Naive thymus-derived CD8-positive, alpha-beta T cell (primary cell): ENCODE results near the gene CILP2. TPM values are rescaled to one million over a fixed set of nuclear protein-coding genes. Genes with fewer than 3 reads are reported as not detected.

Experiments
- ATAC-seq, 2 donors: fragments of 150-1000 bp; cut with Tn5 transposase in 1 of 2; sonication (Bioruptor Pico), chemical (Tn5 transposase) in 1 of 2; 1 replicate in 1 of 2; 2 replicates in 1 of 2; pipeline ENCODE4 v1.10.0; 2021; ENCODE audit warnings: mild to moderate bottlenecking in 2 of 2, moderate library complexity in 2 of 2
- POLR2A ChIA-PET: fragments of 350-600 bp; sonication (Branson Sonifier 250); formaldehyde crosslinking; loops from one replicate; lab custom pipeline; 2021; ENCODE audit warnings: antibody characterized with exemption; lab: Charles Lee
- DNase-seq, 10 donors: peaks; one replicate each; pipeline versions ENCODE4 v3.0.0 to v3.0.0-alpha.2; 2020 to 2022
- H3K27ac Mint-ChIP-seq, 10 donors: one replicate each; pipeline ENCODE4 v1.8.0; 2020 to 2022; ENCODE audit warnings: mild to moderate bottlenecking in 10 of 10, mixed read lengths in 10 of 10, moderate library complexity in 4 of 10, inconsistent platforms in 1 of 10
- H3K27me3 Mint-ChIP-seq, 5 donors: one replicate each; pipeline ENCODE4 v1.8.0; 2021 to 2022; ENCODE audit warnings: mixed read lengths in 5 of 5
- H3K36me3 Mint-ChIP-seq, 3 donors: one replicate each; pipeline ENCODE4 v1.8.0; 2020 to 2022; ENCODE audit warnings: mixed read lengths in 3 of 3, mild to moderate bottlenecking in 2 of 3, inconsistent platforms in 1 of 3
- H3K4me1 Mint-ChIP-seq, 4 donors: one replicate each; pipeline ENCODE4 v1.8.0; 2021 to 2022; ENCODE audit warnings: mixed read lengths in 4 of 4
- H3K4me3 Mint-ChIP-seq, 10 donors: one replicate each; pipeline ENCODE4 v1.8.0; 2020 to 2022; ENCODE audit warnings: mild to moderate bottlenecking in 10 of 10, mixed read lengths in 10 of 10, moderate library complexity in 6 of 10, inconsistent platforms in 1 of 10
- H3K9me3 Mint-ChIP-seq, 9 donors: one replicate each; pipeline ENCODE4 v1.8.0; 2020 to 2022; ENCODE audit warnings: mixed read lengths in 9 of 9, mild to moderate bottlenecking in 3 of 9, inconsistent platforms in 1 of 9, moderate library complexity in 1 of 9
- polyA plus RNA-seq, 3 donors: library from polyadenylated mRNA; unstranded; fragments of 300-500 nt; fragmentation: Illumina TruSeq; gene quantifications; one replicate each; pipeline ENCODE4 v1.2.3, GENCODE V29; 2021
- total RNA-seq, 8 experiments: library from RNA in 2 of 8; stranded (reverse) in 2 of 8; gene quantifications; one replicate each; pipeline ENCODE4 v1.2.3 and lab custom pipeline; 2021 to 2026

Gene CILP2
- total and polyA plus RNA-seq, 5 experiments from 2014 or later = 0.31 to 0.64 (median 0.48) TPM; not detected in 1

GRCh38 chr19:19533841-19534240 lies 4.2 kb upstream of the CILP2 start:
- Mint-ChIP-seq H3K27ac (peak overlapping the region in 4 of 10 donors; percentile 23 to 77 (median 36)), H3K9me3 (no peaks in the 10 kb centered on the region), H3K4me1 (peaks cover 13 to 31% (median 27%) of the 10 kb centered on the region in 4 donors), H3K4me3 (peak overlapping the region in 1 of 10 donors; percentile 14), H3K36me3 (peaks cover 0 to 6% (median 0%) of the 10 kb centered on the region in 3 donors), H3K27me3 (peaks cover 0 to 4% (median 0%) of the 10 kb centered on the region in 5 donors)
- ATAC-seq (no peak), DNase-seq (no peak)
- POLR2A ChIA-PET = interaction anchor here (2.9 to 3.7 kb wide), 2 partner anchors 110 to 135 kb away, joined by 18 to 31 read pairs; partner anchors contain the start of genes GMIP and ZNF101

DNA sequence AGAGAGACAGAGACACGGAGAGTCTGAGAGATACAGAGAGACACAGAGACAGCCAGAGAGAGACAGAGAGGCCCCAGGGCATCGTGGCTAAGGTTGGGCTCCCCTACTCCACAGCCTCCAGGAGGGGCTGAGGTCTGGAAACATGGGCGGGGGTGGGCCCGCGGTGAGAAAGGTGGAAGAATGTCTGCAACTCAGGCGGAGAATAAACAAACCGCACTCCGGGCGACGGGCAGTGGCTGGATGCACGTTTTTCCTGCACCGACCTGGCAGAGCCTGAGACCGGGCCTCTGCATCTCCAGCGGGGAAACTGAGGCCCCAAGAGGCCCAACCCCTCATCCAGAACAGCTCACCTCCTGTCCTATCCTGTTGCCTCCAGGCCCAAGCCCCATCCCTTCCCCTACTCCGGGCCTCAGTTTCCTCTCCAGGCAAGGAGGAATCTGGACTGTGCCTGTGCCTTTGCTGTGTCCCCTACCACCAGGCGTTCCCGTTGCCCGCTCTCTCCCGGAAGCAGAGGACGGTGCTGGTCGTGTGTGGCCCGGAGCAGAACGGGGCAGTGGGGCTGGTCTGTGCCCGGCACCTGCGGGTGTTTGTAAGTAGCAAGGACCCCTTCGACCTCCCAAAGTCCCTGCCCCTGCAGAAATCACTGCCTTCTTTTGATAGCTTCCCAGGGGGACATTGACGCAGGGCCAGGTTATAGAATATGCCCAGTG lies 3.4 kb upstream of the CILP2 start:
- Mint-ChIP-seq H3K4me1 (peaks cover 18 to 38% (median 32%) of the 10 kb centered on the region in 4 donors), H3K36me3 (peaks cover 0 to 3% (median 0%) of the 10 kb centered on the region in 3 donors), H3K27me3 (peaks cover 0 to 6% (median 0%) of the 10 kb centered on the region in 5 donors), H3K4me3 (no peak overlapping the region), H3K9me3 (no peaks in the 10 kb centered on the region), H3K27ac (peak overlapping the region in 1 of 10 donors; percentile 30)
- ATAC-seq (no peak), DNase-seq (no peak)
- POLR2A ChIA-PET = interaction anchor here (1.2 to 1.3 kb wide), 2 partner anchors 127 to 133 kb away, joined by 4 read pairs; no protein-coding TSS in a partner anchor

DNA sequence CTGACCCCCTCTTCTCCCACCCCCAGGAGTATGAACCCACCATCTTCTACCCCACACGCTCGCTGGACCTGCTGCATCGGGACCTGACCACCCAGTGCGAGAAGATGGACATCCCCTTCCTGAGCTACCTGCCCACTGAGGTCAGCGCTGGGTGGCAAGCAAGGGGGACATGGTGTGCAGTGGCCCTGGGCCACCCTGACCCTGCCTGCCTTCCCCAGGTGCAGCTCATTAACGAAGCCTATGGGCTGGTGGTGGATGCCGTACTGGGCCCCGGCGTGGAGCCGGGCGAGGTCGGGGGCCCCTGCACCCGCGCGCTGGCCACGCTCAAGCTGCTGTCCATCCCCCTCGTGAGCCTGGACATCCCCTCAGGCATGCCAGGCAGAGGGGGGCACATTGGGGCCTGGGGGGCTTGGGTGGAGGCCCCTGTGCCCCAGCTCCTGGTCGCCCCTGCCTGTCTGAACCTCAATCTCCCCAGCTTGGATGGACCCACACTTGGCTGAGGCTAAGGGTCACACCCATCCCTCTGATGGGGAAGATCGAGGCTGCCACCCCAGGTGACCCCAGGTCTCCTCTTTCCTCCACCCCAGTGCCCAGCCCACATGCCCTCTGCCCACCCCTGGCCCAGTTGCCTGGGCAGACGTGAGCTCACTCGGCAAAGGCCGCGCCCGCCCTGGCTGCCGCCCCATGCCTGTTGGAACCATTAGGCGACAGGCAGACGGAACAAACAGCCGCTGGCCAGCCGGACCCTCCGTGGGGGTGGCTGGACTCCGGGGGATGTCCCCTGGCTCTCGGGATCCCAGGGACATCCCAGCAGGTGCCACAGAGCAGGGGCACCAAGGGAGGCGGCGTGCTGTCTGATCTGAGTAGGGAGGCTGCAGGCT lies 2.5 kb upstream of the CILP2 start:
- POLR2A ChIA-PET = interaction anchor here (1.2 to 1.3 kb wide), 3 partner anchors 48 to 132 kb away, joined by 3 to 4 read pairs (median 4); no protein-coding TSS in a partner anchor
- H3K27ac Mint-ChIP-seq = peak overlapping the region in 2 of 10 donors; percentile 60 to 81
- ATAC-seq (no peak), DNase-seq (no peak)
- peaks cover 19 to 42% (median 33%) of the 10 kb centered on the region in 4 donors for H3K4me1 Mint-ChIP-seq
- peaks cover 0 to 3% (median 0%) of the 10 kb centered on the region in 3 donors for H3K36me3 Mint-ChIP-seq
- peak overlapping the region in 4 of 10 donors; percentile 31 to 66 (median 48) for H3K4me3 Mint-ChIP-seq
- H3K9me3 Mint-ChIP-seq = no peaks in the 10 kb centered on the region
- peaks cover 0 to 6% (median 0%) of the 10 kb centered on the region in 5 donors for H3K27me3 Mint-ChIP-seq

GRCh38 chr19:19537075-19538048 lies 703 bp upstream of the CILP2 start:
- peak in 2 of 10 donors; percentile 33 to 36 for DNase-seq
- H3K27ac Mint-ChIP-seq = peak overlapping the region in 8 of 10 donors; percentile 31 to 86 (median 64)
- H3K36me3 Mint-ChIP-seq = no peaks in the 10 kb centered on the region
- H3K4me1 Mint-ChIP-seq = peaks cover 25 to 51% (median 38%) of the 10 kb centered on the region in 4 donors
- peak overlapping the region; percentile 40 to 91 (median 76) for H3K4me3 Mint-ChIP-seq
- POLR2A ChIA-PET = interaction anchor here (0.5 to 1.1 kb wide), 5 partner anchors 65 to 279 kb away, joined by 3 to 9 read pairs (median 3); no protein-coding TSS in a partner anchor
- peak; percentile 10 to 29 for ATAC-seq
- peaks cover 0 to 6% (median 0%) of the 10 kb centered on the region in 5 donors for H3K27me3 Mint-ChIP-seq
- no peaks in the 10 kb centered on the region for H3K9me3 Mint-ChIP-seq

GRCh38 chr19:19538785-19539166 lies 711 bp downstream of the CILP2 start:
- peaks cover 0 to 6% (median 0%) of the 10 kb centered on the region in 5 donors for H3K27me3 Mint-ChIP-seq
- peak; percentile 7 to 20 for ATAC-seq
- peak overlapping the region; percentile 32 to 83 (median 71) for H3K4me3 Mint-ChIP-seq
- no peak for DNase-seq
- POLR2A ChIA-PET = interaction anchor here (0.6 to 1.5 kb wide), 7 partner anchors 23 to 283 kb away, joined by 3 to 14 read pairs (median 4); partner anchors contain the start of genes LPAR2, NDUFA13, ZNF101 and ZNF506
- H3K4me1 Mint-ChIP-seq = peaks cover 21 to 44% (median 37%) of the 10 kb centered on the region in 4 donors
- H3K36me3 Mint-ChIP-seq = no peaks in the 10 kb centered on the region
- peak overlapping the region in 8 of 10 donors; percentile 26 to 86 (median 64) for H3K27ac Mint-ChIP-seq
- no peaks in the 10 kb centered on the region for H3K9me3 Mint-ChIP-seq

DNA sequence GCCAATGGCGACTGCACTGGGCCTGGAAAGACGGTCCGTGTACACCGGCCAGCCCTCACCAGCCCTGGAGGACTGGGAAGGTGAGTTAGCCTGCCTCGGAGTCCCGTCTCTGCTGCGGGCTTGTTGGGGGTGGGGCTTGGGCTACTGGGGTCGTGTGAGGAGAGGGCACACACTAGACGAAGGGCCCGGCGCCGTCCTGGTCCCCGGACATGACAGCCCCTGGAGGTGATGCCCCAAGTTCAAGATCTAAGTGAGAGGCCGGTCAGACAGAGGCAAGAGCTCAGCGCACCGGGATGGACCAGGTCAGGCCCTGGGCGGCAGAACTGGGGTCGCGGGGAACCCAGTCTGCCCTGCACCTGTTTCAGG lies 1.6 kb downstream of the CILP2 start:
- Mint-ChIP-seq H3K27me3 (peaks cover 0 to 6% (median 0%) of the 10 kb centered on the region in 5 donors), H3K36me3 (no peaks in the 10 kb centered on the region), H3K4me1 (peaks cover 15 to 38% (median 33%) of the 10 kb centered on the region in 4 donors), H3K9me3 (no peaks in the 10 kb centered on the region), H3K4me3 (peak overlapping the region in 6 of 10 donors; percentile 2 to 83 (median 42)), H3K27ac (peak overlapping the region in 1 of 10 donors; percentile 52)
- POLR2A ChIA-PET = interaction anchor here (0.6 to 1.5 kb wide), 7 partner anchors 23 to 282 kb away, joined by 3 to 14 read pairs (median 3); partner anchors contain the start of genes LPAR2, NDUFA13, ZNF101 and ZNF506
- DNase-seq = no peak
- ATAC-seq = peak in 1 of 2 donors; percentile 1

- ATAC-seq = peak; percentile 22 to 31
- no peaks in the 10 kb centered on the region for H3K9me3 Mint-ChIP-seq
- H3K36me3 Mint-ChIP-seq = no peaks in the 10 kb centered on the region
- H3K4me1 Mint-ChIP-seq = peaks cover 15 to 38% (median 33%) of the 10 kb centered on the region in 4 donors
- peak overlapping the region; percentile 65 to 86 (median 76) for H3K4me3 Mint-ChIP-seq
- peaks cover 0 to 6% (median 0%) of the 10 kb centered on the region in 5 donors for H3K27me3 Mint-ChIP-seq
- DNase-seq = peak in 8 of 10 donors; percentile 41 to 84 (median 52)
- POLR2A ChIA-PET = interaction anchor here (0.6 to 1.6 kb wide), 5 partner anchors 24 to 281 kb away, joined by 3 to 6 read pairs (median 3); partner anchors contain the start of genes NDUFA13 and ZNF506
- peak overlapping the region in 4 of 10 donors; percentile 56 to 83 (median 72) for H3K27ac Mint-ChIP-seq
These were observed 2.1 kb downstream of the CILP2 start for GRCh38 chr19:19540064-19540714.

- Mint-ChIP-seq H3K4me3 (peak overlapping the region; percentile 65 to 86 (median 76)), H3K27me3 (peaks cover 0 to 6% (median 0%) of the 10 kb centered on the region in 5 donors), H3K4me1 (peaks cover 15 to 38% (median 33%) of the 10 kb centered on the region in 4 donors), H3K36me3 (no peaks in the 10 kb centered on the region), H3K27ac (peak overlapping the region in 5 of 10 donors; percentile 56 to 83 (median 65)), H3K9me3 (no peaks in the 10 kb centered on the region)
- POLR2A ChIA-PET = interaction anchor here (0.6 to 1.6 kb wide), 4 partner anchors 25 to 127 kb away, joined by 3 to 6 read pairs (median 4); partner anchors contain the start of gene NDUFA13
- ATAC-seq (peak; percentile 66 to 73), DNase-seq (peak in 9 of 10 donors; percentile 50 to 79 (median 66))
These were observed 2.9 kb downstream of the CILP2 start for GRCh38 chr19:19540715-19541515.

DNA sequence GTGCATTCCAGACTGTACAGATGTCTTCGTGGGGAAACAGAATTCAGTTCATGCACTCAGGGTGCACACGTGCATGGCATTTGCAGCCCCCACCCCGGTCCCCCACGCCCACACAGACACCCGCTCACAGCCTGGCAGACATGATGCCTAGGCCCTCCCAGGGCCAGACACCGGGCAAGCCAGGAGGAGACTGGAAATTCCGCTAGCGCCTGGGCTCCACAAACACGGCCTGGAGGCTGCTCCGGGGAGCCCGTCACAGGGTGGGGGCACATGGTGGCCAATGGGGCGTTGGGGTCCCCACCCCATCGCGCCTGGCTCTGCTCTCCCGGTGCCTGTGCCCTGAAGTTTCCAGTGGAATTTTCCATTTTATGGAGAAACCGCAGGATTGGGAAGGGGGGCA lies 3.6 kb downstream of the CILP2 start:
- Mint-ChIP-seq H3K27me3 (peaks cover 0 to 6% (median 0%) of the 10 kb centered on the region in 5 donors), H3K27ac (no peak overlapping the region), H3K4me1 (peaks cover 15 to 38% (median 33%) of the 10 kb centered on the region in 4 donors), H3K36me3 (no peaks in the 10 kb centered on the region), H3K9me3 (no peaks in the 10 kb centered on the region), H3K4me3 (peak overlapping the region in 8 of 10 donors; percentile 57 to 83 (median 74))
- POLR2A ChIA-PET = interaction anchor here (0.6 to 1.6 kb wide), 3 partner anchors 25 to 66 kb away, joined by 3 to 6 read pairs (median 4); partner anchors contain the start of gene NDUFA13
- DNase-seq = no peak
- ATAC-seq = no peak
